CD4-positive, alpha-beta memory T cell (primary cell): ENCODE measurements around the gene EHD4. TPM values are rescaled to one million over a fixed set of nuclear protein-coding genes. Genes with fewer than 3 reads are reported as not detected.
A peak's percentile ranks its signal among the peaks of the same experiment; 100 is the strongest.

ENCODE experiments used
- CTCF ChIA-PET: fragments of 350-600 bp; sonication (Branson Sonifier 250); formaldehyde crosslinking; loops from one replicate; lab custom pipeline; 2021; ENCODE audit warnings: inconsistent platforms; ENCODE audit not compliant: partially characterized antibody; lab: Charles Lee
- POLR2A ChIA-PET: fragments of 350-600 bp; sonication (Branson Sonifier 250); formaldehyde crosslinking; loops from one replicate; lab custom pipeline; 2021; ENCODE audit not compliant: partially characterized antibody; lab: Charles Lee
- DNase-seq, 5 donors: peaks; one replicate each; pipeline versions ENCODE4 v3.0.0 to v3.0.0-alpha.2; 2020 to 2022; ENCODE audit warnings: mixed read lengths in 1 of 5
- H3K27ac ChIP-seq: one replicate; pipeline ENCODE4 v1.7.0; 2013; ENCODE audit warnings: low read depth, low read length
- H3K27me3 ChIP-seq: 2 replicates; pipeline ENCODE4 v1.7.0; 2013; ENCODE audit warnings: mild to moderate bottlenecking, low read length, moderate library complexity; ENCODE audit not compliant: insufficient read depth
- H3K36me3 ChIP-seq: 2 replicates; pipeline ENCODE4 v1.7.0; 2013; ENCODE audit warnings: mild to moderate bottlenecking, low read length, moderate library complexity; ENCODE audit not compliant: insufficient read depth
- H3K4me1 ChIP-seq: 2 replicates; pipeline ENCODE4 v1.7.0; 2013; ENCODE audit warnings: mild to moderate bottlenecking, low read length, moderate library complexity; ENCODE audit not compliant: insufficient read depth
- H3K4me3 ChIP-seq, 2 donors: one replicate each; pipeline ENCODE4 v1.7.0; 2013; ENCODE audit warnings: low read length in 2 of 2, mild to moderate bottlenecking in 1 of 2
- H3K9me3 ChIP-seq, 2 donors: one replicate each; pipeline ENCODE4 v1.7.0; 2013; ENCODE audit warnings: low read length in 2 of 2, control low read depth in 1 of 2; ENCODE audit not compliant: control insufficient read depth in 1 of 2
- H3K27ac Mint-ChIP-seq, 7 donors: one replicate each; pipeline ENCODE4 v1.8.0; 2020 to 2021; ENCODE audit warnings: mixed read lengths in 7 of 7, mild to moderate bottlenecking in 6 of 7, inconsistent platforms in 3 of 7, moderate library complexity in 3 of 7
- H3K27me3 Mint-ChIP-seq, 2 donors: one replicate each; pipeline ENCODE4 v1.8.0; 2020 to 2021; ENCODE audit warnings: mixed read lengths in 2 of 2
- H3K36me3 Mint-ChIP-seq, 2 donors: one replicate each; pipeline ENCODE4 v1.8.0; 2020 to 2021; ENCODE audit warnings: mixed read lengths in 2 of 2, inconsistent platforms in 1 of 2, mild to moderate bottlenecking in 1 of 2
- H3K4me1 Mint-ChIP-seq, 4 donors: one replicate each; pipeline ENCODE4 v1.8.0; 2020 to 2021; ENCODE audit warnings: mixed read lengths in 4 of 4, mild to moderate bottlenecking in 1 of 4
- H3K4me3 Mint-ChIP-seq, 8 donors: one replicate each; pipeline ENCODE4 v1.8.0; 2020 to 2021; ENCODE audit warnings: mixed read lengths in 8 of 8, mild to moderate bottlenecking in 7 of 8, moderate library complexity in 6 of 8, inconsistent platforms in 3 of 8
- H3K9me3 Mint-ChIP-seq, 8 donors: one replicate each; pipeline ENCODE4 v1.8.0; 2020 to 2021; ENCODE audit warnings: mixed read lengths in 8 of 8, mild to moderate bottlenecking in 5 of 8, inconsistent platforms in 3 of 8, moderate library complexity in 1 of 8
- intact Hi-C: fragments of 100-400 bp; cut with micrococcal nuclease; formaldehyde crosslinking; loops from one replicate; pipeline ENCODE4 v1.15.1; 2023
- polyA plus RNA-seq, 2 donors: library from polyadenylated mRNA; unstranded; fragments of 300-500 nt; fragmentation: Illumina TruSeq; gene quantifications; one replicate each; pipeline ENCODE4 v1.2.3, GENCODE V29; 2021
- total RNA-seq, 2 experiments: library from RNA; stranded (reverse); gene quantifications; one replicate each; pipeline ENCODE4 v1.2.3, GENCODE V29; 2021

The EHD4 gene
- total RNA-seq (10 to 100 TPM; 15.2 to 15.6 TPM), polyA plus RNA-seq (10 to 100 TPM; 13.9 to 16.4 TPM)

DNA sequence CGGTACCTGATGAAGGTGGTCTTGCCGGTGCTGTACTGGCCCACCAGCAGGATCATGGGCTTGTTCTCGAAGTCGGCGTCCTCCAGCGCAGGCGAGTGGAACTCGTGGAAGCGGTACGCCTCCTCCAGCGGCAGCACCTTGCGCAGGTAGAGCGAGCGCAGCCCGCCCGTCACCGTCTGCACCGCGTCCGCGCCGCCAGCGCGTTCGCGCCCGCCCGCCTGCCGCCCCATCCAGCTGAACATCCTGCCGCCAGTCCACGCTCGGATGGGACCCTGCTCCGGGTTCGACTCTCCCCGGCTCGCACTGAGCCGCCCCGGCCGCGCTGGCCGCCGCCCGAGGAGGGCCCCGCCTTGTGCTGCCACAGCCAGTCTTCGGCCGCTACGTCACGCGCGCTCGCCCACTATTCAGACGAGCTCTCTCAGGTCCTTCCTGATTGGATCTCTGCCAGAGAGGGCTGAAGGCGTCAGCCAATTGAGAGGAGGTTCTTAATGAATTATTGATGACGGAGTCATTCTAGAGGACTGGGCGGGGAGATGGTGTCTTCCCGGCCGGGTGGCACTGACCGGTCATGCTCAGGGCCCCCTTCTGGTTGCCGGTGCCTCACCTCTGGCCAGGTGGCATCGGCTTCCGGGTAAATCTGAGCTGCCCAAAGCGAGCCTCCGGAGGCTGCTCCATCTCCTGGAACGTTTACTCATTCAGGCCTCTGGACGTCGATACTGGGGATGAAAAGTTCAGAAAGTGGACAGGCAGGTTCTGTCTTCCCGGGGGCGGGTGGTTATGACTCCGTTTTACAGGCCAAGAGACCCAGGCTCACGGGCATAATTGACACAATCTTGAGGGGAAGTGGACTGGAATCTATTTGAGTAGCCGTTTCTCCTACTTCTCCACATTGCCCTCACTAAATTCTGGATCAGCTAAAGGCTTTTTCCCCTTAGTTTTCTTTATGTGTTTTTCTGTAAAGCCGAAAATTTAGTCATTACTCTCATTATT, at the start of gene EHD4:
TSS of gene EHD4 (minus strand) at position 305 of the 990 bp plus-strand sequence. CDS start at position 242, 63 bp downstream.
- no peaks in the 10 kb centered on the region for H3K9me3 ChIP-seq
- Mint-ChIP-seq H3K36me3 (peaks cover 0 to 12% of the 10 kb centered on the region in 2 donors), H3K27ac (peak within 1 kb of the TSS; percentile 85 to 98 (median 97)), H3K9me3 (no peaks in the 10 kb centered on the region), H3K27me3 (peaks cover 5% of the 10 kb centered on the region in 2 donors), H3K4me3 (peak within 1 kb of the TSS; percentile 92 to 97 (median 94)), H3K4me1 (peaks cover 31 to 53% (median 40%) of the 10 kb centered on the region in 4 donors)
- peak within 1 kb of the TSS; percentile 87 for H3K27ac ChIP-seq
- peaks cover 49% of the 10 kb centered on the region for H3K4me1 ChIP-seq
- H3K27me3 ChIP-seq: no peaks in the 10 kb centered on the region
- ChIA-PET CTCF (interaction anchor here (0.6 to 5.9 kb wide), 10 partner anchors 10 to 305 kb away, joined by 3 to 71 read pairs (median 6); partner anchors contain the start of gene MAPKBP1), POLR2A (interaction anchor here (0.8 to 9.6 kb wide), 17 partner anchors 9 to 1664 kb away, joined by 3 to 245 read pairs (median 5); partner anchors contain the start of genes GANC, MAPKBP1, MGA and RPUSD2)
- no peaks in the 10 kb centered on the region for H3K36me3 ChIP-seq
- H3K4me3 ChIP-seq: peak within 1 kb of the TSS; percentile 76 to 79
- intact Hi-C loops: loop anchor here (1.0 to 5.0 kb wide), 5 partner anchors 70 to 310 kb away; partner anchors contain the start of genes GANC, JMJD7, MGA and TMEM87A
- DNase-seq: peak; percentile 94 to 97 (median 95)

DNA sequence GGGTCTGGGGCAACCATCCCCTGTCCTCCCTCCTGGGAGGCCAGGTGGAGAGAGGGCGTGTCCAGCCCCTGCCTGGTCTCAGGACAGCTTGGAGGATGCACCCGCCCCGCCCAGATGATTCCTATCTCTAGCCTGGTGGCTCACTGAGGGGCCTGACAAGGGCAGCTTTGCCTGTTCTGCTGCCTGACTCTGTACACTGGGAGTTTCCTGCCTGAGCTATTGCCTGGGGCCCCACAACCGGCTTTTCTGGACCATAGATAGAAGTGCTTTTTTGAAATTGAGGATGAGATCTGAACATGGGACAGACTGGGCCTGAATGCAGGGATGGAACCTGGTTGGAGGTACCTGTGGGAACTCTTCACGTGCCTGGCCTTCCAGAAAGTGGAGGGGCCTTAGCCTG, 49.2 kb upstream of the EHD4 start:
- H3K4me3 Mint-ChIP-seq: no peak overlapping the region
- H3K9me3 ChIP-seq: no peaks in the 10 kb centered on the region
- H3K4me1 ChIP-seq: no peaks in the 10 kb centered on the region
- no peaks in the 10 kb centered on the region for H3K36me3 Mint-ChIP-seq
- CTCF ChIA-PET: no interaction called here
- DNase-seq: no peak
- H3K27ac ChIP-seq: no peak overlapping the region
- H3K27me3 ChIP-seq: no peaks in the 10 kb centered on the region
- peaks cover 0 to 2% of the 10 kb centered on the region in 2 donors for H3K27me3 Mint-ChIP-seq
- H3K36me3 ChIP-seq: no peaks in the 10 kb centered on the region
- no peaks in the 10 kb centered on the region for H3K4me1 Mint-ChIP-seq
- H3K9me3 Mint-ChIP-seq: no peaks in the 10 kb centered on the region
- H3K27ac Mint-ChIP-seq: peak overlapping the region in 1 of 7 donors; percentile 27
- POLR2A ChIA-PET: no interaction called here
- H3K4me3 ChIP-seq: no peak overlapping the region
- intact Hi-C loops: no loop called here

DNA sequence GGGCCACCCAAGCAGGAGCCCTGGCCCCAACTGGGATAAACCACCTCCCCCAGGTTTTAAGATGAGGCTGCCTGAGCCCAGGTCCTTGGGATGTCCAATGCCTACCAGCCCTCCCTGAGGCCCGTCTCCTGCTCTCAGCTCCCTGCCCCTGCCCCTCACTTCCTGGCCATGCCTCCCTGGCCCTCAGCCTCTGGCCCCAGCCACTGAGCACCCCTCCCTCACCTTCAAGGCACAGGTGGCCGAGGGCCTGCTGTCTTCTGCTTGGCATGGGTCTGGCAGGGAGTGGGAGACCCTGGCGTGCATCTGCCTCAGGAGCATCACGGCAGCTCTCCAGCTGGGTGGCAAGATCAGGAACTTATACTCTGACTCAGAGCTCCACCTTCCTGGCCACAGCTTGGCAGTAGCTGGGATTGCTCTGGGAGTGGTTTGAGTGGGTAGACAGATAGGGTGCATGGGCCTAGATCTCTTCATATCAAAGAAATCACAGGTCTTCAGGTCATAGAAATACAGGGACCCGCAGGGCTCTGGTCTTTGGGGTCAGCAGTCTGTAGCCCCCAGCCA, 48.4 kb upstream of the EHD4 start, which contains the start of gene PLA2G4E:
TSS of gene PLA2G4E (minus strand) at position 330 of the 561 bp plus-strand sequence. CDS start at position 318, 12 bp downstream.
- H3K4me1 Mint-ChIP-seq: no peaks in the 10 kb centered on the region
- DNase-seq: no peak
- Histone ChIP-seq H3K4me3 (no peak within 1 kb of the TSS), H3K27me3 (no peaks in the 10 kb centered on the region), H3K9me3 (no peaks in the 10 kb centered on the region), H3K27ac (no peak within 1 kb of the TSS), H3K36me3 (no peaks in the 10 kb centered on the region), H3K4me1 (no peaks in the 10 kb centered on the region)
- POLR2A ChIA-PET: no interaction called here
- intact Hi-C loops: no loop called here
- H3K4me3 Mint-ChIP-seq: no peak within 1 kb of the TSS
- no peaks in the 10 kb centered on the region for H3K9me3 Mint-ChIP-seq
- CTCF ChIA-PET: no interaction called here
- H3K27me3 Mint-ChIP-seq: no peaks in the 10 kb centered on the region
- H3K27ac Mint-ChIP-seq: peak within 1 kb of the TSS in 1 of 7 donors; percentile 27
- no peaks in the 10 kb centered on the region for H3K36me3 Mint-ChIP-seq

DNA sequence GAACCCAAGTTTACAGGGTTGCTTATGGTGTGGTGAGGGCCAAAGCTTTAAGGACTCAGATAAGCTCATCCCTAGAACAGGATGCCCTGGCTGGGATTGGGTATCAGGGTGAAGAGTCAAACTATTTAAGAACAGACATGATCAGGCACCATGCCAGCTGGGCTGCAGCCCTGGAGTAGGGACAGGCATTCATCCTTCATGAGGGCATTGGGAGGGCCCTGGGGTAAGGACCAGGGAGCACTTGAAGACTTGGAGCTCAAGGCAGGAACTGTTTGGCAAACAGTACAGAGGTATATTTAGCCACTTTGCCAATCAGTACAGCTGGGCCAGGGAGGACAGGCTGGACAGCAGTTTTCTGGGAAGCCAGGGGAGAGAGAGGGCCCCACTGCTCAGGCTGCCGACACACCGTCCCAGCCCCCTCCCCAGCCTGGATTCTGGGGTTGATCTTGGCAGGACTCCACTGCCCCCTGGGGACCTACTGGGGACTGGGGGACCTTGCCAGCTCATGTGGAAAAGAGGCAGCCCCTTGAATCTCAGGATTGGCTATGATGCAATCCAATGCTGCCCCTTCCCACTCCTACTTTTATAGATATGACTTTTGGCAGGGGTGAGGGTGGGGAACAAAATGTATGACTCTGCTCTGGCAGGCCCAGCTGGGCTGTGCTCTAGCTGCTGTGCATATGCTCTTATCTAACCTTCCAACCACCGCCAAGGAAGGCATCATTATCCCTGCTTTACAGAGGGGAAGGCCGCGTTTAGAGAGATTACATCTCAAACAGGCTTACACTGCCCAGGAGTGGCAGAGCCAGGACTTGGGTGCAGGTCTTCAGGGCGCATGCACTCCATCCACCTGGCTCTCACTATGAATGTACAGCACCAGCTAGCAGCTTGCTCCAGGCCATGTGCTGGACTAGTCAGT, 46.2 kb upstream of the EHD4 start:
- Histone ChIP-seq H3K9me3 (no peaks in the 10 kb centered on the region), H3K36me3 (no peaks in the 10 kb centered on the region), H3K27me3 (no peaks in the 10 kb centered on the region), H3K27ac (no peak overlapping the region), H3K4me1 (no peaks in the 10 kb centered on the region), H3K4me3 (no peak overlapping the region)
- no peak for DNase-seq
- intact Hi-C loops: no loop called here
- CTCF ChIA-PET: no interaction called here
- Mint-ChIP-seq H3K27me3 (no peaks in the 10 kb centered on the region), H3K36me3 (no peaks in the 10 kb centered on the region), H3K27ac (peak overlapping the region in 1 of 7 donors; percentile 38), H3K4me3 (no peak overlapping the region), H3K9me3 (no peaks in the 10 kb centered on the region), H3K4me1 (no peaks in the 10 kb centered on the region)
- POLR2A ChIA-PET: no interaction called here

DNA sequence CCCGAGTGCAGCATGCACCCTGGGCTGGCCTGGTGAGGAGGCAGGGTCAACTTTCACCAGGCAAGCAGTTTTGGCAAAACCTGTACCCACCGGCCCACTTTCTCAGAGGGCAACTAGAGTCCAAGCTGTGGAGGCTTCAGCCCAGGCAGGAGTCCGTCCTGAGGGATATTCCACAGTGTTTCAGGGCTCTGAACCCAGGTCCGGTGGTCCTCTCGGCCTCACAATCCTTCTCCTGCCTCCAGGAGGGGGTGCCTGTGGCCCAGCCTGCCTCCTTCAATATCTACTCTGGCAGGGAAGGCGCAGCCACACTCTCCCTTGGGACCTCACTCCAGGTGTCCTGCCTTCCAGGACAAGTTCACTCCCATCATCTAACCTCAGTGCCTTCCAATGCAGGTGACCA, 44.6 kb upstream of the EHD4 start:
- H3K27me3 Mint-ChIP-seq: no peaks in the 10 kb centered on the region

DNA sequence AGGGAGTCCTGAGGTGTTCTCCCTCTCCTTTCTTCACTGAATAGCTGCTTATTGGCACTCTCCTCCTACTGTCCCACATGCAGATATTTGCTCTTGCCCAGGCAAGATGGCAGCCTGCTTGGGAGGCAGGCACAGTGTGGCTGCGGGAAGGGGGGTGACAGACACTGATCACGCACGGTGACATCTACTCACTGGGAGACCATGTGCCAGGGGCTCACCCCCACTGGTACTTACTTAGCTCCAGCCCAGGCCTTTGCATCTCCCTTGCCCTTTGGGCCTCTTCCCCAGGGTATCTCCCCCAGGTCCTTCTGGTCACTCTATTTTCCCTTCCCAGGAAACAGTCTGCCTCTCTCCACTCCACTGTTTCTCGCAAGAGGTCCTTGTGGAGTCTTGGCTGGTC, 42.0 kb upstream of the EHD4 start:
- H3K27me3 ChIP-seq: no peaks in the 10 kb centered on the region
- H3K4me1 ChIP-seq: no peaks in the 10 kb centered on the region
- CTCF ChIA-PET: no interaction called here
- Mint-ChIP-seq H3K36me3 (no peaks in the 10 kb centered on the region), H3K4me3 (no peak overlapping the region), H3K27me3 (no peaks in the 10 kb centered on the region), H3K27ac (no peak overlapping the region), H3K4me1 (peaks cover 0 to 1% (median 0%) of the 10 kb centered on the region in 4 donors), H3K9me3 (no peaks in the 10 kb centered on the region)
- no peaks in the 10 kb centered on the region for H3K9me3 ChIP-seq
- intact Hi-C loops: no loop called here
- DNase-seq: no peak
- H3K36me3 ChIP-seq: no peaks in the 10 kb centered on the region
- H3K27ac ChIP-seq: no peak overlapping the region
- no peak overlapping the region for H3K4me3 ChIP-seq
- POLR2A ChIA-PET: no interaction called here

More for the DNA sequence above, 44.6 kb upstream of the EHD4 start:
- Histone ChIP-seq H3K27me3 (no peaks in the 10 kb centered on the region), H3K4me3 (no peak overlapping the region), H3K27ac (no peak overlapping the region), H3K36me3 (no peaks in the 10 kb centered on the region), H3K4me1 (no peaks in the 10 kb centered on the region), H3K9me3 (no peaks in the 10 kb centered on the region)
- POLR2A ChIA-PET: interaction anchor here (1.4 kb wide), 1 partner anchor 13 kb away, joined by 5 read pairs; no protein-coding TSS in a partner anchor
- no peaks in the 10 kb centered on the region for H3K36me3 Mint-ChIP-seq
- H3K4me3 Mint-ChIP-seq: no peak overlapping the region
- no peaks in the 10 kb centered on the region for H3K9me3 Mint-ChIP-seq
- intact Hi-C loops: no loop called here
- no peak for DNase-seq
- CTCF ChIA-PET: interaction anchor here (0.9 kb wide), 1 partner anchor 28 kb away, joined by 4 read pairs; no protein-coding TSS in a partner anchor
- no peak overlapping the region for H3K27ac Mint-ChIP-seq
- no peaks in the 10 kb centered on the region for H3K4me1 Mint-ChIP-seq
